T follicular helper cell (primary cell): ENCODE measurements around the gene MYOM1.

Experiments used
- DNase-seq: peaks from one replicate; pipeline ENCODE4 v3.0.0-alpha.2; 2020; ENCODE audit warnings: low read depth

MYOM1 gene

GRCh38 chr18:3151399-3152264 is 68.1 kb downstream of the MYOM1 start:
- no peak for DNase-seq

GRCh38 chr18:3150688-3151087 is 69.1 kb downstream of the MYOM1 start:
- no peak for DNase-seq

- DNase-seq: no peak
Observed at GRCh38 chr18:3150274-3150673, 69.5 kb downstream of the MYOM1 start.

GRCh38 chr18:3148930-3149535 is 70.7 kb downstream of the MYOM1 start:
- DNase-seq: no peak

GRCh38 chr18:3147935-3148554 is 71.7 kb downstream of the MYOM1 start:
- DNase-seq: no peak

- DNase-seq: no peak
Observed at GRCh38 chr18:3140986-3141639, 78.7 kb downstream of the MYOM1 start.

- DNase-seq: no peak
Observed at GRCh38 chr18:3140342-3140741, 79.4 kb downstream of the MYOM1 start.

GRCh38 chr18:3139406-3139805 is 80.4 kb downstream of the MYOM1 start:
- no peak for DNase-seq

GRCh38 chr18:3138274-3138975 is 81.3 kb downstream of the MYOM1 start:
- no peak for DNase-seq

GRCh38 chr18:3135536-3135935 is 84.2 kb downstream of the MYOM1 start:
- DNase-seq: no peak

GRCh38 chr18:3132700-3133099 is 87.1 kb downstream of the MYOM1 start:
- no peak for DNase-seq

GRCh38 chr18:3130344-3130743 is 89.4 kb downstream of the MYOM1 start:
- DNase-seq: no peak

- peak; percentile 68 for DNase-seq
Observed at GRCh38 chr18:3129053-3129864, 90.5 kb downstream of the MYOM1 start.

GRCh38 chr18:3126457-3127097 is 93.2 kb downstream of the MYOM1 start:
- DNase-seq: no peak

- no peak for DNase-seq
Observed at GRCh38 chr18:3124822-3125221, 94.9 kb downstream of the MYOM1 start.

GRCh38 chr18:3122851-3123250 is 96.9 kb downstream of the MYOM1 start:
- no peak for DNase-seq

- DNase-seq: no peak
Observed at GRCh38 chr18:3121259-3121658, 98.5 kb downstream of the MYOM1 start.

GRCh38 chr18:3120356-3120755 is 99.4 kb downstream of the MYOM1 start:
- DNase-seq: no peak

GRCh38 chr18:3119401-3120341 is 100.1 kb downstream of the MYOM1 start:
- DNase-seq: no peak
